OCI-LY3 (cell line): Measurements from ENCODE around the gene HSD17B2.

Source experiments
- EZH2phosphoT487 ChIP-seq: fragments of 200-600 bp; shearing (Covaris generic); IDR thresholded peaks from 2 replicates; pipeline ENCODE4 v1.6.1; 2018; ENCODE audit warnings: antibody characterized with exemption, mixed run types, low read depth
- TF ChIP-seq, protein P1 (sequence below): fragments of 200-600, 300-600 bp; sonication (generic); IDR thresholded peaks from 2 replicates; pipeline ENCODE4 v1.5.1; 2014; ENCODE audit warnings: antibody characterized with exemption, low read length, low read depth

DNA sequence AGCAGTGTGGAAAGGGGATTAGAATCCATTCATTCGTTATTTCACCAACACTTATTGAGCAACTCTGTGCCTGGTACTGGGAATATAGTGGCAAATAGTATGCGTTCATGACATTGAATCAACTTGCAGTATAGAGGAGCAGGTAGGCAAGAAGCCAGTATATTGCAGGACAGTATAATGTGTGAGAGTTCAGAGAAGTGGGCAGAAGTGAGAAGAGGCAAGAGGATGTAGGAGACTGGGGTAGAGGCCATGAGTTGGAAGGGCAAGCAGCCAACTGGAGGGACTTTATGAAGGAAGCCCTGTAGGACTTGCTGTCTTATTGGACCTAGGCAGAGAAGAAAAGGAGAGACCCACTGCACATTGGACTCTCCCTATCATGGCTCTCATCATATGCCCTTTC, 12.3 kb downstream of the HSD17B2 start:
- TF ChIP-seq, protein P1, sequence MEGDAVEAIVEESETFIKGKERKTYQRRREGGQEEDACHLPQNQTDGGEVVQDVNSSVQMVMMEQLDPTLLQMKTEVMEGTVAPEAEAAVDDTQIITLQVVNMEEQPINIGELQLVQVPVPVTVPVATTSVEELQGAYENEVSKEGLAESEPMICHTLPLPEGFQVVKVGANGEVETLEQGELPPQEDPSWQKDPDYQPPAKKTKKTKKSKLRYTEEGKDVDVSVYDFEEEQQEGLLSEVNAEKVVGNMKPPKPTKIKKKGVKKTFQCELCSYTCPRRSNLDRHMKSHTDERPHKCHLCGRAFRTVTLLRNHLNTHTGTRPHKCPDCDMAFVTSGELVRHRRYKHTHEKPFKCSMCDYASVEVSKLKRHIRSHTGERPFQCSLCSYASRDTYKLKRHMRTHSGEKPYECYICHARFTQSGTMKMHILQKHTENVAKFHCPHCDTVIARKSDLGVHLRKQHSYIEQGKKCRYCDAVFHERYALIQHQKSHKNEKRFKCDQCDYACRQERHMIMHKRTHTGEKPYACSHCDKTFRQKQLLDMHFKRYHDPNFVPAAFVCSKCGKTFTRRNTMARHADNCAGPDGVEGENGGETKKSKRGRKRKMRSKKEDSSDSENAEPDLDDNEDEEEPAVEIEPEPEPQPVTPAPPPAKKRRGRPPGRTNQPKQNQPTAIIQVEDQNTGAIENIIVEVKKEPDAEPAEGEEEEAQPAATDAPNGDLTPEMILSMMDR, result no peak
- TF ChIP-seq EZH2phosphoT487, result no peak
